ENCODE results near the gene VPS72.

- TF ChIP-seq, protein P1, sequence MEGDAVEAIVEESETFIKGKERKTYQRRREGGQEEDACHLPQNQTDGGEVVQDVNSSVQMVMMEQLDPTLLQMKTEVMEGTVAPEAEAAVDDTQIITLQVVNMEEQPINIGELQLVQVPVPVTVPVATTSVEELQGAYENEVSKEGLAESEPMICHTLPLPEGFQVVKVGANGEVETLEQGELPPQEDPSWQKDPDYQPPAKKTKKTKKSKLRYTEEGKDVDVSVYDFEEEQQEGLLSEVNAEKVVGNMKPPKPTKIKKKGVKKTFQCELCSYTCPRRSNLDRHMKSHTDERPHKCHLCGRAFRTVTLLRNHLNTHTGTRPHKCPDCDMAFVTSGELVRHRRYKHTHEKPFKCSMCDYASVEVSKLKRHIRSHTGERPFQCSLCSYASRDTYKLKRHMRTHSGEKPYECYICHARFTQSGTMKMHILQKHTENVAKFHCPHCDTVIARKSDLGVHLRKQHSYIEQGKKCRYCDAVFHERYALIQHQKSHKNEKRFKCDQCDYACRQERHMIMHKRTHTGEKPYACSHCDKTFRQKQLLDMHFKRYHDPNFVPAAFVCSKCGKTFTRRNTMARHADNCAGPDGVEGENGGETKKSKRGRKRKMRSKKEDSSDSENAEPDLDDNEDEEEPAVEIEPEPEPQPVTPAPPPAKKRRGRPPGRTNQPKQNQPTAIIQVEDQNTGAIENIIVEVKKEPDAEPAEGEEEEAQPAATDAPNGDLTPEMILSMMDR (IDR thresholded peaks at IDR 0.05) = no peak
- TF ChIP-seq POLR2A (IDR thresholded peaks at IDR 0.05) = no peak
- no peak for TF ChIP-seq EP300 (IDR thresholded peaks at IDR 0.05; ENCODE audit: low read depth)
Measured at GRCh38 chr1:151157067-151157531, 32.9 kb downstream of the VPS72 start.
